Esophagus muscularis mucosa (tissue), 4 donors: ENCODE data around the gene NSD1.

Source experiments
- EP300 ChIP-seq: sonication (generic); formaldehyde crosslinking; IDR thresholded peaks from one replicate; pipeline ENCODE4 v1.6.1; 2017; ENCODE audit warnings: antibody characterized with exemption
- POLR2A ChIP-seq: fragments of 450-650 bp; IDR thresholded peaks from one replicate; pipeline ENCODE4 v1.6.1; 2017; ENCODE audit warnings: antibody characterized with exemption, moderate library complexity, mild to moderate bottlenecking, low read depth
- POLR2AphosphoS5 ChIP-seq, 2 donors: sonication (generic); formaldehyde crosslinking; IDR thresholded peaks; one replicate each; pipeline ENCODE4 v1.6.1; 2017; ENCODE audit warnings: antibody characterized with exemption in 2 of 2
- TF ChIP-seq, protein P1 (sequence below), 3 experiments: fragments of 200-600 bp in 2 of 3; fragments of 450-650 bp in 1 of 3; sonication (generic) in 2 of 3; IDR thresholded peaks; one replicate each; pipeline ENCODE4 v1.5.1; 2017 to 2019; ENCODE audit warnings: antibody characterized with exemption in 3 of 3, mild to moderate bottlenecking in 2 of 3, moderate library complexity in 1 of 3

DNA sequence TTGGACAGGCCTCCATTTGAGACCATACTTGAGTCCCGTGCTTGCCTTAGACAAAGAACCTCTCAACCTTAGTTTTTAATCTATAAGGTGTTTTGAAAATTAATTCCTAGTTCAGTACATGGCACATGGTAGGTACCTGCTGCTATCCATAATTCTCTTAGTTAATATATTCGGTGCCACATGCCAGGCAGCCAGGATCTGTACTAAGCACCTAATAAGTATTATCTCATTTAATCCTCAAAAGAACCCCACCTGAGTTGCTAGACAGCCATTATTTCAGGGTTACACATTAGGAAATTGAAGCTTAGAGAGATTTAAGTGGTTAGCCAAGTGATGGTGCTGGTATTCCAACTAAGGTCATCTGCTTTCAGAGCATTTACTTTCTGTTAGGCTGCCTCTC, 29.9 kb downstream of the NSD1 start:
- TF ChIP-seq, protein P1, sequence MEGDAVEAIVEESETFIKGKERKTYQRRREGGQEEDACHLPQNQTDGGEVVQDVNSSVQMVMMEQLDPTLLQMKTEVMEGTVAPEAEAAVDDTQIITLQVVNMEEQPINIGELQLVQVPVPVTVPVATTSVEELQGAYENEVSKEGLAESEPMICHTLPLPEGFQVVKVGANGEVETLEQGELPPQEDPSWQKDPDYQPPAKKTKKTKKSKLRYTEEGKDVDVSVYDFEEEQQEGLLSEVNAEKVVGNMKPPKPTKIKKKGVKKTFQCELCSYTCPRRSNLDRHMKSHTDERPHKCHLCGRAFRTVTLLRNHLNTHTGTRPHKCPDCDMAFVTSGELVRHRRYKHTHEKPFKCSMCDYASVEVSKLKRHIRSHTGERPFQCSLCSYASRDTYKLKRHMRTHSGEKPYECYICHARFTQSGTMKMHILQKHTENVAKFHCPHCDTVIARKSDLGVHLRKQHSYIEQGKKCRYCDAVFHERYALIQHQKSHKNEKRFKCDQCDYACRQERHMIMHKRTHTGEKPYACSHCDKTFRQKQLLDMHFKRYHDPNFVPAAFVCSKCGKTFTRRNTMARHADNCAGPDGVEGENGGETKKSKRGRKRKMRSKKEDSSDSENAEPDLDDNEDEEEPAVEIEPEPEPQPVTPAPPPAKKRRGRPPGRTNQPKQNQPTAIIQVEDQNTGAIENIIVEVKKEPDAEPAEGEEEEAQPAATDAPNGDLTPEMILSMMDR (IDR thresholded peaks at IDR 0.05), result no peak
- TF ChIP-seq POLR2A, result no peak
- no peak for TF ChIP-seq EP300
- no peak for TF ChIP-seq POLR2AphosphoS5 (IDR thresholded peaks at IDR 0.05)
